B cell (primary cell): ENCODE results near the gene PALM3. TPM values are rescaled to one million over a fixed set of nuclear protein-coding genes. Genes with fewer than 3 reads are reported as not detected.
"Not testable (repeated sequence)": the region's sequence is repeated elsewhere in the genome, so short reads cannot be mapped to it uniquely, and the experiment has no call there.

ENCODE experiments used
- ATAC-seq: fragments of 200-7000 bp; cut with Tn5 transposase; one replicate; pipeline ENCODE4 v1.10.0; 2021; ENCODE audit warnings: low read depth, mild to moderate bottlenecking, moderate number of reproducible peaks, moderate library complexity
- CTCF ChIA-PET: fragments of 350-600 bp; sonication (Branson Sonifier 250); formaldehyde crosslinking; loops from one replicate; lab custom pipeline; 2021; ENCODE audit warnings: antibody characterized with exemption, inconsistent platforms; lab: Charles Lee
- POLR2A ChIA-PET: fragments of 350-600 bp; sonication (Branson Sonifier 250); formaldehyde crosslinking; loops from one replicate; lab custom pipeline; 2021; ENCODE audit warnings: antibody characterized with exemption; lab: Charles Lee
- DNase-seq: peaks from one replicate; pipeline ENCODE4 v3.0.0; 2013
- H2AFZ ChIP-seq: 2 replicates; pipeline ENCODE4 v1.6.1; 2012; ENCODE audit warnings: mild to moderate bottlenecking, low read depth, low read length; ENCODE audit not compliant: insufficient read depth, poor library complexity, severe bottlenecking
- H3K27ac ChIP-seq, 2 donors: 1 replicate in 1 of 2; 2 replicates in 1 of 2; pipeline ENCODE4 v1.5.1; 2012 to 2013; ENCODE audit warnings: low read length in 2 of 2, mild to moderate bottlenecking in 2 of 2, moderate library complexity in 1 of 2
- H3K27me3 ChIP-seq, 4 experiments: fragments of 200-600 bp in 1 of 4; sonication (generic) in 1 of 4; replicated peaks in 1 of 4; 1 replicate in 2 of 4; 2 replicates in 2 of 4; pipeline versions ENCODE4 v1.6.1 to v1.7.0; 2013 to 2016; ENCODE audit warnings: low read length in 3 of 4, mild to moderate bottlenecking in 2 of 4, mixed read lengths in 1 of 4, moderate library complexity in 1 of 4; ENCODE audit not compliant: insufficient read depth in 4 of 4, control insufficient read depth in 3 of 4; ENCODE audit errors: control extremely low read depth in 1 of 4
- H3K36me3 ChIP-seq, 2 experiments: replicated peaks in 1 of 2; 1 replicate in 1 of 2; 2 replicates in 1 of 2; pipeline versions ENCODE4 v1.6.1 to v1.7.1; 2013; ENCODE audit warnings: low read length in 1 of 2; ENCODE audit not compliant: insufficient read depth in 2 of 2, control insufficient read depth in 1 of 2; ENCODE audit errors: control extremely low read depth in 1 of 2, extremely low read depth in 1 of 2
- H3K4me1 ChIP-seq, 2 donors: fragments of 200-600 bp in 1 of 2; sonication (generic) in 1 of 2; 1 replicate in 1 of 2; 2 replicates in 1 of 2; pipeline versions ENCODE4 v1.5.1 to v1.6.1; 2013 to 2017; ENCODE audit warnings: low read length in 2 of 2; ENCODE audit not compliant: control insufficient read depth in 2 of 2, insufficient read depth in 2 of 2
- H3K4me2 ChIP-seq: replicated peaks from 2 replicates; pipeline ENCODE3; 2012; ENCODE audit warnings: mild to moderate bottlenecking, low read depth, low read length; ENCODE audit not compliant: poor library complexity, severe bottlenecking
- H3K4me3 ChIP-seq, 5 experiments: fragments of 200-600 bp in 1 of 5; sonication (generic) in 1 of 5; 1 replicate in 3 of 5; 2 replicates in 2 of 5; pipeline versions ENCODE4 v1.5.1 to v1.7.0; 2011 to 2016; ENCODE audit warnings: low read length in 4 of 5, mild to moderate bottlenecking in 4 of 5, low read depth in 2 of 5, control low read depth in 1 of 5, moderate library complexity in 1 of 5; ENCODE audit not compliant: insufficient read depth in 1 of 5; ENCODE audit errors: control extremely low read depth in 1 of 5, extremely low read depth in 1 of 5
- H3K79me2 ChIP-seq: fragments of 200-600 bp; sonication (generic); one replicate; pipeline ENCODE4 v1.6.0; 2016; ENCODE audit warnings: low read length; ENCODE audit not compliant: control insufficient read depth, insufficient read depth
- H3K9ac ChIP-seq: fragments of 200-600 bp; sonication (generic); 2 replicates; pipeline ENCODE4 v1.6.1; 2017; ENCODE audit warnings: mild to moderate bottlenecking, low read length, moderate library complexity
- H3K9me3 ChIP-seq, 3 donors: one replicate each; pipeline versions ENCODE4 v1.6.1 to v1.7.1; 2013; ENCODE audit warnings: low read length in 2 of 3; ENCODE audit not compliant: control insufficient read depth in 2 of 3, insufficient read depth in 1 of 3; ENCODE audit errors: control extremely low read depth in 1 of 3
- H4K20me1 ChIP-seq: 2 replicates; pipeline ENCODE4 v1.6.0; 2012; ENCODE audit warnings: mild to moderate bottlenecking, low read length; ENCODE audit not compliant: insufficient read depth, control insufficient read depth, poor library complexity, severe bottlenecking
- H3K27ac Mint-ChIP-seq: one replicate; pipeline ENCODE4 v1.8.0; 2021; ENCODE audit warnings: mixed read lengths
- H3K27me3 Mint-ChIP-seq: one replicate; pipeline ENCODE4 v1.8.0; 2021; ENCODE audit warnings: mixed read lengths
- H3K4me1 Mint-ChIP-seq: one replicate; pipeline ENCODE4 v1.8.0; 2021; ENCODE audit warnings: mixed read lengths
- H3K4me3 Mint-ChIP-seq: one replicate; pipeline ENCODE4 v1.8.0; 2021; ENCODE audit warnings: mixed read lengths
- H3K9me3 Mint-ChIP-seq: one replicate; pipeline ENCODE4 v1.8.0; 2022; ENCODE audit warnings: mixed read lengths; ENCODE audit not compliant: insufficient read depth
- CTCF ChIP-seq: fragments of 200-600 bp; IDR thresholded peaks from one replicate; pipeline ENCODE4 v1.8.0; 2022; ENCODE audit warnings: antibody characterized with exemption, mild to moderate bottlenecking
- EZH2 ChIP-seq: IDR thresholded peaks from 2 replicates; pipeline ENCODE4 v1.6.1; 2012; ENCODE audit warnings: borderline replicate concordance, low read depth, mild to moderate bottlenecking, moderate library complexity, low read length; ENCODE audit not compliant: insufficient read depth, poor library complexity, severe bottlenecking
- WGBS: methylation state at CpG from one replicate; pipeline ENCODE4 v1.1.5; 2013; ENCODE audit warnings: missing lambda C conversion rate; ENCODE audit not compliant: insufficient coverage; 5-methylcytosine and 5-hydroxymethylcytosine counted together
- intact Hi-C: fragments of 100-400 bp; cut with micrococcal nuclease; formaldehyde crosslinking; loops from one replicate; pipeline ENCODE4 v1.10.0; 2022
- polyA plus RNA-seq: library from polyadenylated mRNA; depleted of rRNA; stranded (reverse); fragments of >200 nt; gene quantifications from 2 replicates; pipeline ENCODE4 v1.2.3, GENCODE V29; 2012
- total RNA-seq, 2 donors: library from RNA; stranded (reverse); fragments of 120-200 nt in 1 of 2; gene quantifications; 1 replicate in 1 of 2; 2 replicates in 1 of 2; pipeline versions ENCODE4 v1.2.3 to v1.2.4, GENCODE V29; 2013 to 2022

Gene PALM3
- total and polyA plus RNA-seq, 2 donors (not counting 1 experiment from before 2014, with no cell fraction given): not detected

DNA sequence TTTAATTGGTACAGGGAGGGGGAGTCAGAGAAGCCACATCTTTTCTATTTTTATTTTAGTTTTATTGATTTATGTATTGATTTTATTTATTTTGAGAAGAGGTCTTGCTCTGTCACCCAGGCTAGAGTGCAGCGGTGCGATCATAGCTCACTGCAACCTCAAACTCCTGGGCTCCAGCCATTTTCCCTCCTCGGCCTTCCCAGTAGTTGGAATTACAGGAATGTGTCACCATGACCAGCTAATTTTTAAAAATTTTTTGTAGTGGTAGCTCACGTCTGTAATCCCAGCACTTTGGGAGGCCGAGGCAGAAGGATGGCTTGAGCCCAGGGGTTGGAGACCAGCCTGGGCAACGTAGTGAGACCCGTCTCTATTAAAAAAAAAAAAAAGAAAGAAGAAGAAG lies 26.2 kb downstream of the PALM3 start:
- H3K4me3 Mint-ChIP-seq: no peak overlapping the region
- intact Hi-C loops: no loop called here
- no peaks in the 10 kb centered on the region for H3K9me3 Mint-ChIP-seq

DNA sequence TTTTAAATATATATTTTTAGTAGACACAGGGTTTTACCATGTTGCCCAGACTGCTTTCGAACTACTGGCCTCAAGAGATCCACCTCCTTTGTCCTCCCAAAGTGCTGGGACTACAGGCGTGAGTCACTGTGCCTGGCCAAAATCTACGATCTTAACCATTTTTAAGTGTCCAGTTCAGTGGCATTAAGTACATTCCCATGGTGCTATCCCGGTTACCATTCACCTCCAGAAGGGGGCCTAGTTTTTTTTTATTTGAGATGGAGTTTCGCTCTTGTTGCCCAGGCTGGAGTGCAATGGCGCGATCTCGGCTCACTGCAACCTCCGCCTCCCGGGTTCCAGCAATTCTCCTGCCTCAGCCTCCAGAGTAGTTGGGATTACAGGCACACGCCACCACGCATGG lies 26.7 kb downstream of the PALM3 start:
- POLR2A ChIA-PET, CTCF ChIA-PET: not testable (repeated sequence)

More for the DNA sequence above, 26.2 kb downstream of the PALM3 start:
- peaks cover 2 to 40% of the 10 kb centered on the region in 2 experiments for H3K36me3 ChIP-seq
- 100% methylated on average over 6 of the region's 7 CpGs for WGBS
- DNase-seq (no peak), ATAC-seq (no peak)
- H3K4me1 Mint-ChIP-seq: peaks cover 23% of the 10 kb centered on the region
- no peak overlapping the region for H3K9ac ChIP-seq
- no peak overlapping the region for H3K4me2 ChIP-seq
- no peak overlapping the region for H3K27ac Mint-ChIP-seq
- H3K79me2 ChIP-seq: peaks cover 34% of the 10 kb centered on the region
- no peak overlapping the region for H2AFZ ChIP-seq
- POLR2A ChIA-PET: no interaction called here
- no peaks in the 10 kb centered on the region for H3K27me3 ChIP-seq
- TF ChIP-seq CTCF: no peak
- TF ChIP-seq EZH2: no peak
- CTCF ChIA-PET: no interaction called here
- H4K20me1 ChIP-seq: peaks cover 29% of the 10 kb centered on the region
- peaks cover 6 to 21% of the 10 kb centered on the region in 2 donors for H3K4me1 ChIP-seq
- no peak overlapping the region for H3K27ac ChIP-seq
- no peak overlapping the region for H3K4me3 ChIP-seq
- H3K9me3 ChIP-seq: no peaks in the 10 kb centered on the region
- no peaks in the 10 kb centered on the region for H3K27me3 Mint-ChIP-seq

More for the DNA sequence above, 26.7 kb downstream of the PALM3 start:
- H3K27me3 Mint-ChIP-seq, ATAC-seq, H3K9me3 Mint-ChIP-seq, DNase-seq, H3K4me3 Mint-ChIP-seq, H3K4me2 ChIP-seq, H3K9me3 ChIP-seq, H2AFZ ChIP-seq, H3K9ac ChIP-seq, H3K27me3 ChIP-seq, H3K4me3 ChIP-seq, H3K27ac ChIP-seq, intact Hi-C loops: not testable (repeated sequence)
- 92% methylated on average over 5 of the region's 12 CpGs for WGBS
- peak overlapping the region; percentile 26 for H3K27ac Mint-ChIP-seq
- H3K4me1 ChIP-seq: peaks cover 6 to 23% of the 10 kb centered on the region in 2 donors
- peaks cover 27% of the 10 kb centered on the region for H4K20me1 ChIP-seq
- peaks cover 2 to 37% of the 10 kb centered on the region in 2 experiments for H3K36me3 ChIP-seq
- H3K79me2 ChIP-seq: peaks cover 34% of the 10 kb centered on the region
- H3K4me1 Mint-ChIP-seq: peaks cover 25% of the 10 kb centered on the region
